OCI-LY3 (cell line): ENCODE data around the gene CASK.

Experiments
- H2AFZ ChIP-seq: fragments of 200-600, 300-600 bp; shearing (Covaris generic); 2 replicates; pipeline ENCODE4 v1.6.0; 2014; ENCODE audit warnings: antibody characterized with exemption, low read depth, low read length
- H3K27ac ChIP-seq: fragments of 200-600, 300-600 bp; sonication (generic); 2 replicates; pipeline ENCODE4 v1.5.1; 2014; ENCODE audit warnings: mild to moderate bottlenecking, low read length, moderate library complexity, mixed read lengths
- H3K27me3 ChIP-seq: fragments of 200-600, 300-600 bp; sonication (generic); 2 replicates; pipeline ENCODE4 v1.6.1; 2014; ENCODE audit warnings: low read depth, low read length, mixed read lengths
- H3K36me3 ChIP-seq: fragments of 200-600, 300-600 bp; sonication (generic); replicated peaks from 2 replicates; pipeline ENCODE3; 2014; ENCODE audit warnings: low read depth, low read length, mixed read lengths
- H3K4me1 ChIP-seq: fragments of 300-600, 200-600 bp; sonication (generic); 2 replicates; pipeline ENCODE4 v1.6.1; 2014; ENCODE audit warnings: low read length, mixed read lengths
- H3K4me2 ChIP-seq: fragments of 200-600, 300-600 bp; sonication (generic); 2 replicates; pipeline ENCODE4 v1.6.1; 2014; ENCODE audit warnings: low read length, mixed read lengths
- H3K4me3 ChIP-seq: fragments of 300-600, 200-600 bp; sonication (generic); 2 replicates; pipeline ENCODE4 v1.5.1; 2014; ENCODE audit warnings: antibody characterized with exemption, mild to moderate bottlenecking, low read length, moderate library complexity
- H3K79me2 ChIP-seq: fragments of 300-600, 200-600 bp; shearing (Covaris generic); 2 replicates; pipeline ENCODE4 v1.6.1; 2014; ENCODE audit warnings: mild to moderate bottlenecking, low read length, mixed read lengths
- H3K9ac ChIP-seq: fragments of 300-600, 200-600 bp; shearing (Covaris generic); 2 replicates; pipeline ENCODE4 v1.6.0; 2014; ENCODE audit warnings: mild to moderate bottlenecking, low read length, moderate library complexity
- H3K9me3 ChIP-seq: fragments of 200-600, 300-600 bp; shearing (Covaris generic); 2 replicates; pipeline ENCODE4 v1.6.1; 2014; ENCODE audit warnings: low read length, mixed read lengths; ENCODE audit not compliant: insufficient read depth
- H4K20me1 ChIP-seq: fragments of 200-600, 300-600 bp; sonication (generic); 2 replicates; pipeline ENCODE4 v1.6.1; 2016; ENCODE audit warnings: low read length, mixed read lengths; ENCODE audit not compliant: insufficient read depth
- EZH2phosphoT487 ChIP-seq: fragments of 200-600 bp; shearing (Covaris generic); IDR thresholded peaks from 2 replicates; pipeline ENCODE4 v1.6.1; 2018; ENCODE audit warnings: antibody characterized with exemption, mixed run types, low read depth
- TF ChIP-seq, protein P1 (sequence below): fragments of 200-600, 300-600 bp; sonication (generic); IDR thresholded peaks from 2 replicates; pipeline ENCODE4 v1.5.1; 2014; ENCODE audit warnings: antibody characterized with exemption, low read length, low read depth

Gene CASK

DNA sequence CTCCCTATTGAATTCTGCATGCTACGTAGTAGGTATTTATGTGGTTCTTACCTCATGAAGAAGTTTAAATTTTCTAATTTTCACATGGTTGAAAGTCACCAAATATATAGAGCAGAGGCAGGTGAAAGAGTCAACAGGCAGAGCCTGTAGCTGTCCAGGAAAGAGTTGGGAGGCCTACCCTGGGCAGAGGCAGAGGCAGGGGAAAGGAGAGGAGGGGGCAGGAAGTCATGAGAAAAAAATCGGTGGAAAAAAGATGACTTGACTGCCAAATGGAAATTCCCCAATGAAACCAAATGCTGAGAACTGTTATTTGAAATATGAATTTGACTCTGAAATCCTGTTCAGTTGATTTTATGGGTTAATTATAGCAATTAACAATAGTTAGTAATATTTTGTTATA, 257.7 kb downstream of the CASK start:
- TF ChIP-seq EZH2phosphoT487: no peak
- TF ChIP-seq, protein P1, sequence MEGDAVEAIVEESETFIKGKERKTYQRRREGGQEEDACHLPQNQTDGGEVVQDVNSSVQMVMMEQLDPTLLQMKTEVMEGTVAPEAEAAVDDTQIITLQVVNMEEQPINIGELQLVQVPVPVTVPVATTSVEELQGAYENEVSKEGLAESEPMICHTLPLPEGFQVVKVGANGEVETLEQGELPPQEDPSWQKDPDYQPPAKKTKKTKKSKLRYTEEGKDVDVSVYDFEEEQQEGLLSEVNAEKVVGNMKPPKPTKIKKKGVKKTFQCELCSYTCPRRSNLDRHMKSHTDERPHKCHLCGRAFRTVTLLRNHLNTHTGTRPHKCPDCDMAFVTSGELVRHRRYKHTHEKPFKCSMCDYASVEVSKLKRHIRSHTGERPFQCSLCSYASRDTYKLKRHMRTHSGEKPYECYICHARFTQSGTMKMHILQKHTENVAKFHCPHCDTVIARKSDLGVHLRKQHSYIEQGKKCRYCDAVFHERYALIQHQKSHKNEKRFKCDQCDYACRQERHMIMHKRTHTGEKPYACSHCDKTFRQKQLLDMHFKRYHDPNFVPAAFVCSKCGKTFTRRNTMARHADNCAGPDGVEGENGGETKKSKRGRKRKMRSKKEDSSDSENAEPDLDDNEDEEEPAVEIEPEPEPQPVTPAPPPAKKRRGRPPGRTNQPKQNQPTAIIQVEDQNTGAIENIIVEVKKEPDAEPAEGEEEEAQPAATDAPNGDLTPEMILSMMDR: no peak
- Histone ChIP-seq H3K9ac (no peak overlapping the region), H3K27ac (no peak overlapping the region), H3K4me1 (peaks cover 52% of the 10 kb centered on the region), H4K20me1 (peaks cover 63% of the 10 kb centered on the region), H3K79me2 (no peaks in the 10 kb centered on the region), H3K27me3 (peaks cover 18% of the 10 kb centered on the region), H3K9me3 (no peaks in the 10 kb centered on the region), H2AFZ (no peak overlapping the region), H3K36me3 (peaks cover 14% of the 10 kb centered on the region), H3K4me3 (no peak overlapping the region), H3K4me2 (no peak overlapping the region)

DNA sequence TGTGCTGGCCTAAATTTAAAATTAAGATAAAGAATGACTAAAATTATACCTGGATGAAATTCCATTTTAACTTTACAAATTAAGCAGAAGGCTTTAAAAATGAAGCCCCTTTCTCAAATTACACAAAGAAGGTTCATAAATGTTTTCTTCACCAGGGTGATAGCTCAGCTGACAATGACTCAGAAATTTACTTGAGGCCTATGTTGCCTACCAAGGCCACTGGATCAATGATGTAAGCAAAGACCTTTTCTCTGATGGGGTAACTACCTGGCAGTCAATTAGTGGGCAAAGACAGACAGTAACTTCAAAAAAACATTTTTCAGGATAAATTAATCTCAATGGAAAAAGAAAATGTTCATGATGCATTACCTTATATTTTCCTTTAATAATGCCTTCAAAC, 258.4 kb downstream of the CASK start:
- Histone ChIP-seq H3K27me3 (peaks cover 18% of the 10 kb centered on the region), H3K36me3 (peaks cover 16% of the 10 kb centered on the region), H3K9ac (no peak overlapping the region), H3K4me2 (peak overlapping the region; percentile 55), H3K4me3 (no peak overlapping the region), H2AFZ (no peak overlapping the region), H3K9me3 (no peaks in the 10 kb centered on the region), H3K4me1 (peaks cover 44% of the 10 kb centered on the region), H3K27ac (no peak overlapping the region), H3K79me2 (no peaks in the 10 kb centered on the region), H4K20me1 (peaks cover 59% of the 10 kb centered on the region)
- no peak for TF ChIP-seq EZH2phosphoT487
- TF ChIP-seq, protein P1: no peak

DNA sequence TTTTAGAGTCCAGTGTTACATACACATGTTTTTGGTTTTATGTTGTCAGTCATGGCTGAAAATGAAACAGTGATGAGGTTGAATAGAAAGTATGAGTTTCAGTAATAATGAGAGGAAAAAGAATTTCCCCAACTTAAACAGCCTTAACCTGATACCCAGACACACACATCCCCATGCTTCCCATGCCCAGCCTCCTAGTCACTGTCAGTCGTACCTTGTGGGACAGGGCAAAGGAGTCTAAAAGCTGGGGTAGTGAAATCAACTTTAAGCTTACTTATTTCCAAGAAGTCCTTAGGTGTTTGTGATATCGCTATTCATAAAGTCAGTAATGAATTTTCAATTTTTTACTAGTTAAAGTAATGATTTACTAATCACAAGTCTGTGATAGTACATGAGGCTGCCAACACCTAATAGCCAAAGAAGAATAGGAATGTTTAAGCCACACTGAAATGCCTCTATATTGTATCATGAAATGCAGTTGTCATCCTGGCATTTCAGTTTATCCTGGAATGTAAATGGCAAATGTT, 258.9 kb downstream of the CASK start:
- Histone ChIP-seq H2AFZ (no peak overlapping the region), H3K36me3 (peaks cover 12% of the 10 kb centered on the region), H3K4me2 (peak overlapping the region; percentile 55), H3K4me1 (peaks cover 42% of the 10 kb centered on the region), H3K27me3 (peaks cover 18% of the 10 kb centered on the region), H3K27ac (no peak overlapping the region), H3K79me2 (no peaks in the 10 kb centered on the region), H3K4me3 (no peak overlapping the region), H3K9ac (no peak overlapping the region), H4K20me1 (peaks cover 59% of the 10 kb centered on the region), H3K9me3 (no peaks in the 10 kb centered on the region)
- no peak for TF ChIP-seq EZH2phosphoT487
- TF ChIP-seq, protein P1: no peak

DNA sequence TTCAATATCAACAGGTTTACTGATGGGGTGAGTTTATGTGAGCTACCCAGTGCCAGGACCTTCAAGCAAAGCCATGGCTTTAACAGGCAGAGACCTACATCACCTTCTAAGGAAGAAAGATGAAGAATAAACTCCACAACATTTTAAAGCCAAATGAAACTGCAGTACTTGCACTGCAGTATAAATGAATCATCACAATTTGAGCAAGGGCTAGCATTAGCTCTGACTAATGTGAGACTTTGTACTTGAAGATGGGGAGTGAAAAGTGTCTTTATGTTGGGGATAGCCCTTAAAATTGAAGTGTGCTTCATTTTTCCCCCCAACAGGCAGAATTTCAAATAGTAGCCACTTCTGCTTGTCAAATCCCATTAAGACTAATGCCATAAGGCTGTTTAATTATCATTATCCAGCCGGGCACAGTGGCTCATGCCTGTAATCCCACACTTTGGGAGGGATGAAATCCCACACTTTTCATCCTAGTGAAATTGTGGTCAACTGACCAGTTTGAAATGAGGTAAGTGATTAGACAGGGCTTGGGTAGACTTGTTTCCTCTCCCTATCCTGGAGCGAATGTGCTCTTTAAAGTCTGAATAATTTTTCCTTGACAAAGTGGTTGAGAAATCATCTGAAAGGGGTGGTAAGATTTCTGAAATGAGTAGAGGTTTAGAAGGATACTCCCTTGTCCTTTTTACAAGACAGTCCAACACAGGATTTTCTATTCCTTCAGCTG, 261.8 kb downstream of the CASK start:
- Histone ChIP-seq H4K20me1 (peaks cover 46% of the 10 kb centered on the region), H3K4me2 (no peak overlapping the region), H3K27me3 (peaks cover 10% of the 10 kb centered on the region), H2AFZ (no peak overlapping the region), H3K9ac (no peak overlapping the region), H3K4me3 (no peak overlapping the region), H3K9me3 (no peaks in the 10 kb centered on the region), H3K27ac (no peak overlapping the region), H3K4me1 (peaks cover 27% of the 10 kb centered on the region), H3K36me3 (peaks cover 26% of the 10 kb centered on the region), H3K79me2 (no peaks in the 10 kb centered on the region)
- TF ChIP-seq, protein P1: no peak
- no peak for TF ChIP-seq EZH2phosphoT487
